HepG2 (cell line): ENCODE measurements around the gene PRDM11. TPM values are rescaled to one million over a fixed set of nuclear protein-coding genes. Genes with fewer than 3 reads are reported as not detected.

Experiments used
- ATAC-seq: fragments of 200-7000 bp; cut with Tn5 transposase; 3 replicates; pipeline ENCODE4 v1.9.1; 2020; ENCODE audit warnings: mild to moderate bottlenecking, moderate library complexity
- BruUV-seq: library from RNA; stranded (reverse); fragments of 400-500 nt; replicated peaks from 2 replicates; lab custom pipeline; 2021; lab: Mats Ljungman, UMichigan
- CTCF ChIA-PET: fragments of 300-600 bp; formaldehyde crosslinking; extraction: SDS; loops from one replicate; lab custom pipeline; 2021; ENCODE audit warnings: low total read pairs, inconsistent platforms, low intra/inter-chr PET ratio; lab: Yijun Ruan, JAX
- POLR2A ChIA-PET: fragments of 350-600 bp; sonication (Branson Sonifier 250); formaldehyde crosslinking; loops from one replicate; lab custom pipeline; 2020; ENCODE audit warnings: antibody characterized with exemption, inconsistent platforms; lab: Yijun Ruan, JAX
- DNase-seq: peaks from one replicate; pipeline ENCODE4 v3.0.0-alpha.2; 2015; ENCODE audit warnings: low spot score
- FAIRE-seq: peaks from 3 replicates; lab custom pipeline; 2011; peaks lifted over from hg19 to GRCh38; lab: Jason Lieb, UNC
- H2AFZ ChIP-seq: one replicate; pipeline ENCODE4 v1.6.1; 2011; ENCODE audit warnings: low read length, inconsistent platforms
- H3K27ac ChIP-seq: fragments of 300-600 bp; 3 replicates; pipeline ENCODE4 v1.8.0; 2011; ENCODE audit warnings: mixed run types, mild to moderate bottlenecking, mixed read lengths, low read length, inconsistent platforms; ENCODE audit not compliant: insufficient read depth; ENCODE audit errors: extremely low read length
- H3K27me3 ChIP-seq, 2 experiments: fragments of 200-600 bp in 1 of 2; 2 replicates in 1 of 2; 3 replicates in 1 of 2; pipeline versions ENCODE4 v1.6.0 to v1.8.0; 2011; ENCODE audit warnings: low read length in 2 of 2, mild to moderate bottlenecking in 2 of 2, moderate library complexity in 2 of 2, inconsistent platforms in 1 of 2; ENCODE audit not compliant: insufficient read depth in 2 of 2, control insufficient read depth in 1 of 2
- H3K36me3 ChIP-seq, 2 experiments: fragments of 200-600 bp in 1 of 2; replicated peaks in 1 of 2; 2 replicates in 1 of 2; 3 replicates in 1 of 2; pipeline versions ENCODE4 v1.5.1 to v1.8.0; 2011; ENCODE audit warnings: low read length in 2 of 2, inconsistent platforms in 1 of 2; ENCODE audit not compliant: insufficient read depth in 2 of 2, control insufficient read depth in 1 of 2
- H3K4me1 ChIP-seq: 2 replicates; pipeline ENCODE4 v1.5.1; 2012; ENCODE audit warnings: low read length, inconsistent platforms; ENCODE audit not compliant: insufficient read depth
- H3K4me2 ChIP-seq: 2 replicates; pipeline ENCODE4 v1.6.0; 2011; ENCODE audit warnings: low read depth, low read length, inconsistent platforms
- H3K4me3 ChIP-seq, 3 experiments: fragments of 200-600 bp in 1 of 3; sonication (generic), shearing (Covaris generic) in 1 of 3; replicated peaks in 1 of 3; 2 replicates each; pipeline ENCODE4 v1.5.1; 2011 to 2016; ENCODE audit warnings: low read length in 3 of 3, inconsistent platforms in 2 of 3, low read depth in 2 of 3, mild to moderate bottlenecking in 2 of 3, control low read depth in 1 of 3, mixed read lengths in 1 of 3; ENCODE audit not compliant: insufficient read depth in 1 of 3
- H3K79me2 ChIP-seq: one replicate; pipeline ENCODE4 v1.6.1; 2011; ENCODE audit warnings: low read length, inconsistent platforms; ENCODE audit not compliant: insufficient read depth
- H3K9ac ChIP-seq: 2 replicates; pipeline ENCODE4 v1.6.0; 2011; ENCODE audit warnings: mild to moderate bottlenecking, low read depth, low read length, inconsistent platforms; ENCODE audit not compliant: insufficient read depth
- H3K9me3 ChIP-seq: 2 replicates; pipeline ENCODE4 v1.5.1; 2012; ENCODE audit warnings: mild to moderate bottlenecking, low read length
- H4K20me1 ChIP-seq: 2 replicates; pipeline ENCODE4 v1.6.0; 2011; ENCODE audit warnings: inconsistent platforms, mild to moderate bottlenecking, low read length, moderate library complexity; ENCODE audit not compliant: insufficient read depth
- CAMTA2 ChIP-seq: sonication (generic); formaldehyde crosslinking; IDR thresholded peaks from 2 replicates; pipeline ENCODE4 v1.4.0; 2020; ENCODE audit warnings: mild to moderate bottlenecking, missing genetic modification reagents, borderline replicate concordance
- DNMT3B ChIP-seq: conservative IDR thresholded peaks from 2 replicates; pipeline ENCODE4 v1.6.1; 2016; ENCODE audit warnings: missing biosample characterization, control low read depth
- FIP1L1 ChIP-seq: fragments of 200-400 bp; formaldehyde crosslinking; IDR thresholded peaks from 2 replicates; pipeline ENCODE4 v1.6.1; 2018; ENCODE audit warnings: low read depth, mild to moderate bottlenecking, low read length, moderate library complexity, borderline replicate concordance; ENCODE audit not compliant: insufficient read depth
- ISL2 ChIP-seq: sonication (generic); formaldehyde crosslinking; IDR thresholded peaks from 2 replicates; pipeline ENCODE4 v1.5.0; 2020; ENCODE audit warnings: missing genetic modification reagents
- MLLT10 ChIP-seq: sonication (generic); formaldehyde crosslinking; IDR thresholded peaks from 2 replicates; pipeline ENCODE4 v1.4.0; 2020; ENCODE audit warnings: missing genetic modification reagents
- TGIF2 ChIP-seq: IDR thresholded peaks from 2 replicates; pipeline ENCODE4 v1.6.1; 2016; ENCODE audit warnings: control low read depth, missing compliant biosample characterization
- TRIM24 ChIP-seq: sonication (generic); formaldehyde crosslinking; IDR thresholded peaks from 2 replicates; pipeline ENCODE4 v1.8.0; 2022; ENCODE audit warnings: mild to moderate bottlenecking, missing genetic modification reagents
- YY1 ChIP-seq: IDR thresholded peaks from 2 replicates; pipeline ENCODE4 v1.6.1; 2011; ENCODE audit warnings: low read length, low read depth, moderate library complexity, mild to moderate bottlenecking; ENCODE audit not compliant: insufficient read depth, insufficient replicate concordance
- ZC3H13 ChIP-seq: sonication (generic); formaldehyde crosslinking; IDR thresholded peaks from 2 replicates; pipeline ENCODE4 v1.8.1; 2023; ENCODE audit warnings: mild to moderate bottlenecking, missing genetic modification reagents, moderate library complexity
- ZNF607 ChIP-seq: sonication (generic); formaldehyde crosslinking; IDR thresholded peaks from 2 replicates; pipeline ENCODE4 v1.5.1; 2020; ENCODE audit warnings: missing genetic modification reagents, mild to moderate bottlenecking, borderline replicate concordance
- ZNF616 ChIP-seq: sonication (generic); formaldehyde crosslinking; IDR thresholded peaks from 2 replicates; pipeline ENCODE4 v1.5.0; 2020; ENCODE audit warnings: low read depth, mild to moderate bottlenecking, missing genetic modification reagents
- ZNF746 ChIP-seq: sonication (generic); formaldehyde crosslinking; IDR thresholded peaks from 2 replicates; pipeline ENCODE4 v1.8.0; 2022; ENCODE audit warnings: mild to moderate bottlenecking, missing genetic modification reagents
- ZSCAN30 ChIP-seq: sonication (generic); formaldehyde crosslinking; IDR thresholded peaks from 2 replicates; pipeline ENCODE4 v1.5.0; 2020; ENCODE audit warnings: mild to moderate bottlenecking, missing genetic modification reagents
- WGBS: methylation state at CpG from one replicate; pipeline ENCODE4 v1.1.6; 2017; ENCODE audit warnings: low lambda C conversion rate; 5-methylcytosine and 5-hydroxymethylcytosine counted together
- in situ Hi-C: cut with HindIII; loops from 2 replicates; pipeline ENCODE4 v1.10.0; 2017; ENCODE audit warnings: low pct_unique_long_range_greater_than_20kb; ENCODE audit not compliant: extremely low pct_ligation_motif_present
- intact Hi-C: fragments of 100-400 bp; cut with micrococcal nuclease; formaldehyde crosslinking; loops from one replicate; pipeline ENCODE4 v1.10.0; 2022; ENCODE audit not compliant: unreplicated experiment
- polyA plus RNA-seq, 8 experiments: library from polyadenylated mRNA; depleted of rRNA in 3 of 8; stranded (reverse) in 7 of 8; unstranded in 1 of 8; fragments of >200 nt; fragmentation: Illumina TruSeq in 4 of 8; extraction: Trizol in 4 of 8; gene quantifications; 2 replicates each; pipeline versions ENCODE4 v1.2.1 to v1.2.3, GENCODE V29; 2011 to 2016; ENCODE audit warnings: low read depth in 4 of 8, missing spikeins in 1 of 8, mixed read lengths in 1 of 8; ENCODE audit not compliant: insufficient read depth in 1 of 8
- total RNA-seq, 5 experiments: library from RNA; depleted of rRNA; stranded (reverse); fragments of >200 nt; fragmentation: Illumina TruSeq; extraction: Trizol; gene quantifications; 2 replicates each; pipeline ENCODE4 v1.2.3, GENCODE V29; 2016; ENCODE audit warnings: low read depth in 1 of 5
- TF ChIP-seq, protein P1 (sequence below): sonication (generic); formaldehyde crosslinking; IDR thresholded peaks from 2 replicates; pipeline ENCODE4 v1.5.0; 2020; ENCODE audit warnings: missing genetic modification reagents
- TF ChIP-seq, protein P2 (sequence below): sonication (generic); formaldehyde crosslinking; IDR thresholded peaks from 2 replicates; pipeline ENCODE4 v1.4.0; 2020; ENCODE audit warnings: missing genetic modification reagents; ENCODE audit errors: not compliant biosample characterization

The PRDM11 gene
- total and polyA plus RNA-seq, 2 of the 13 experiments (the other 11 are each of a cell fraction or from before 2014, with no cell fraction given): 3.4 to 4.7 TPM

DNA sequence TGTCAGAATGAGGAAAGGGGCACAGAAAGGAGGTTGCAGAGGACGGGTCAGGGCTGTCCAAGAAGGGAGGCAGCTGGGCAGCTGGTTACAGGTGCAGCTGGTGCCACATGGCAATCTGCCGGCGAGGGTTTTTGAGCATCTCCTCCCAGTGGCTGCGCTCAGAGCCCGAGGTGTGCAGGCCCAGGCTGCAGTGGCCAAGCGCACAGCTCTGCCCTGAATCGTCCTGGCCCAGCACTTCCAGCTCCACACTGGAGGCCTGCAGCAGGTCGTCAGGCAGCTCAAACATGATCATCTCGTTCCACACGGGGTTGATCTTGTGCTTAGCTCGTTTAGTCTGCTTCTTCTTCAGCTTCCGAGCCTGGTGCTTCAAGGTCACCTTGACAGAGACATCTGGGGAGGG lies 97.5 kb downstream of the PRDM11 start (continued):
- TF ChIP-seq, protein P1, sequence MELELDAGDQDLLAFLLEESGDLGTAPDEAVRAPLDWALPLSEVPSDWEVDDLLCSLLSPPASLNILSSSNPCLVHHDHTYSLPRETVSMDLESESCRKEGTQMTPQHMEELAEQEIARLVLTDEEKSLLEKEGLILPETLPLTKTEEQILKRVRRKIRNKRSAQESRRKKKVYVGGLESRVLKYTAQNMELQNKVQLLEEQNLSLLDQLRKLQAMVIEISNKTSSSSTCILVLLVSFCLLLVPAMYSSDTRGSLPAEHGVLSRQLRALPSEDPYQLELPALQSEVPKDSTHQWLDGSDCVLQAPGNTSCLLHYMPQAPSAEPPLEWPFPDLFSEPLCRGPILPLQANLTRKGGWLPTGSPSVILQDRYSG (CRISPR knock-in tag): no peak
- TF ChIP-seq ZNF746 (CRISPR knock-in tag) (no peak), ZC3H13 (CRISPR knock-in tag) (no peak)
- TF ChIP-seq, all 625 proteins: peak for 0

DNA sequence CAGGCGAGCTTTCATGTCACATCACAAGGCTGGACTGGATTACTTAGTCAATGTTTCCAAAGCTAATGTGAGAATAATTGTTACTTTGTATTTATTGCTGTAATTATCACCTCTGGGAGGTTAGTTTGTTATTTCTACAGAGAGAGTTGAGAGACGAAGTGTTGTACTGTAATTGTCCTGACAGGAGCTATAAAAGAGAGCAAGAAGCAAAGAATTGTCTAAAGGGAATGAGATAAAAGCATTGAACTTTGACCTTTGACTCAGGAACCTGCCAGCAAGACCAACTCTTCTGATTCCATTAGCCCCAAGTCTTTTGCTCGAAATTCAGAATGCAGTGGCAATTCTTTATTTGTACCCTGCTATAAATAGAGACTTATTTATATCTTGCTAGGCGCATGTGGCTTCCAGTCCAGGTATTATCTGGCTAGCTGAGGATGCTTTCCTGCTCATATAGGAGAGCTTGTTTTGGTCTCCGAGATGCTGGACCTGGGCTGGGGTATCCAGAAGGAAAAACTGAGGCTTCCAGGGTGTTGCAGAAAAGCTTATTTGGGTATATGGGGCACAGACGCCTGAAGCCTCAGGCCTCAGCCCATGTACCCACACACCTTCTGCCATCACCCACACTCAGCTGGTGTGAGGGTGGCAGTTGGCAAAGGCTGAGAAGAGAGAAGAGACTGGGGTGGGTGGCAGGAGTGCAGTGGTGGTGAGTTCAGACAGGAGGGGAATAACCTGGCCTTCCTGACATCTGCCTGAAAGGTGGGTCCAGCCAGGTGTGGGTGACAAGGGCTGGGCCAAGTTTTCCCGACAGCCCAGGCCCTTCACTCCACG lies 99.0 kb downstream of the PRDM11 start:
- DNase-seq: no peak
- 25% methylated on average over 8 of the region's 8 CpGs for WGBS

More for the DNA sequence above, 99.0 kb downstream of the PRDM11 start:
- Histone ChIP-seq H4K20me1 (no peaks in the 10 kb centered on the region), H3K79me2 (no peaks in the 10 kb centered on the region), H3K27ac (no peak overlapping the region), H3K4me2 (no peak overlapping the region), H2AFZ (no peak overlapping the region), H3K36me3 (no peaks in the 10 kb centered on the region), H3K4me3 (no peak overlapping the region), H3K4me1 (no peaks in the 10 kb centered on the region), H3K9me3 (no peaks in the 10 kb centered on the region)
- no TSS peak for BruUV-seq
- ATAC-seq (no peak), FAIRE-seq (no peak)
- intact Hi-C loops: no loop called here
- CTCF ChIA-PET: no interaction called here
- TF ChIP-seq CAMTA2 (CRISPR knock-in tag) (no peak), YY1 (no peak), MLLT10 (no peak), ZNF607 (CRISPR knock-in tag) (no peak), ZSCAN30 (no peak), TRIM24 (no peak), ISL2 (CRISPR knock-in tag) (no peak), ZNF616 (CRISPR knock-in tag) (no peak), DNMT3B (CRISPR knock-in tag) (no peak), FIP1L1 (no peak), TGIF2 (no peak)
- TF ChIP-seq, protein P2, sequence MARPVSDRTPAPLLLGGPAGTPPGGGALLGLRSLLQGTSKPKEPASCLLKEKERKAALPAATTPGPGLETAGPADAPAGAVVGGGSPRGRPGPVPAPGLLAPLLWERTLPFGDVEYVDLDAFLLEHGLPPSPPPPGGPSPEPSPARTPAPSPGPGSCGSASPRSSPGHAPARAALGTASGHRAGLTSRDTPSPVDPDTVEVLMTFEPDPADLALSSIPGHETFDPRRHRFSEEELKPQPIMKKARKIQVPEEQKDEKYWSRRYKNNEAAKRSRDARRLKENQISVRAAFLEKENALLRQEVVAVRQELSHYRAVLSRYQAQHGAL: no peak
- TF ChIP-seq, all 625 proteins: peak for 0
- in situ Hi-C loops: no loop called here
- POLR2A ChIA-PET: no interaction called here
- H3K27me3 ChIP-seq: peaks cover 3 to 4% of the 10 kb centered on the region in 2 experiments; a peak in 1 of 5 replicates
- H3K9ac ChIP-seq: no peak overlapping the region
